Measurements from ENCODE around the gene LYPD5. TPM values are rescaled to one million over a fixed set of nuclear protein-coding genes. Genes with fewer than 3 reads are reported as not detected.

The LYPD5 gene
- total and polyA plus RNA-seq, 2 of the 13 experiments (the other 11 are each of a cell fraction or from before 2014, with no cell fraction given) = not detected

- TF ChIP-seq ZNF331 (CRISPR knock-in tag; IDR thresholded peaks at IDR 0.05) = 0 out of 2 replicates have a peak, but pooled peaks have one; percentile 22
- TF ChIP-seq ZNF354B (CRISPR knock-in tag; IDR thresholded peaks at IDR 0.05) = no peak
- 0 out of 2 replicates have a peak, but pooled peaks have one; percentile 37 for TF ChIP-seq SMAD3 (CRISPR knock-in tag; IDR thresholded peaks at IDR 0.05)
- no peak for TF ChIP-seq ZNF260 (CRISPR knock-in tag; IDR thresholded peaks at IDR 0.05; ENCODE audit: borderline replicate concordance, low read depth)
- peak; percentile 78; the same call in 1 of the 2 replicates for TF ChIP-seq ARID4A (CRISPR knock-in tag; IDR thresholded peaks at IDR 0.05; ENCODE audit: borderline replicate concordance)
- no peak for TF ChIP-seq SOX6 (IDR thresholded peaks at IDR 0.05)
- peak; percentile 34; the same call in 1 of the 2 replicates for TF ChIP-seq SOX6 (CRISPR knock-in tag; IDR thresholded peaks at IDR 0.05)
- TF ChIP-seq SP4 (CRISPR knock-in tag; IDR thresholded peaks at IDR 0.05) = peak; percentile 79; the same call in 1 of the 2 replicates
- no peak for TF ChIP-seq MTA1 (CRISPR knock-in tag; IDR thresholded peaks at IDR 0.05; ENCODE audit: borderline replicate concordance)
- no peak for TF ChIP-seq TEF (CRISPR knock-in tag; IDR thresholded peaks at IDR 0.05)
- TF ChIP-seq NR2C2 (CRISPR knock-in tag; IDR thresholded peaks at IDR 0.05; ENCODE audit: borderline replicate concordance) = peak; percentile 81
- no peak for TF ChIP-seq RFXAP (CRISPR knock-in tag; IDR thresholded peaks at IDR 0.05; ENCODE audit: borderline replicate concordance)
- TF ChIP-seq ZBTB26 (CRISPR knock-in tag; IDR thresholded peaks at IDR 0.05; ENCODE audit: borderline replicate concordance) = no peak
- peak; percentile 56; the same call in 1 of the 2 replicates for TF ChIP-seq THAP9 (CRISPR knock-in tag; IDR thresholded peaks at IDR 0.05; ENCODE audit: borderline replicate concordance)
- TF ChIP-seq E2F5 (CRISPR knock-in tag; conservative IDR thresholded peaks at IDR 0.05) = 0 out of 2 replicates have a peak, but pooled peaks have one; percentile 55
These were observed 24.8 kb upstream of the LYPD5 start, which contains the start of gene ZNF283 (continued) for GRCh38 chr19:43826787-43827754.

Data from HepG2 (cell line).